GM18951 (cell line): ENCODE measurements around the gene TFCP2L1.

Source experiments
- POLR2A ChIP-seq: IDR thresholded peaks from 4 replicates; pipeline ENCODE4 v1.6.1; 2011; ENCODE audit warnings: mild to moderate bottlenecking; ENCODE audit not compliant: insufficient read length, insufficient read depth; ENCODE audit errors: extremely low read depth
- in situ Hi-C: fragments of 300-500 bp; cut with MboI; formaldehyde crosslinking; loops from one replicate; pipeline ENCODE4 v1.12.0; 2022; ENCODE audit warnings: low sequenced_read_pairs, mixed read lengths, inconsistent platforms; ENCODE audit not compliant: unreplicated experiment

Gene TFCP2L1

DNA sequence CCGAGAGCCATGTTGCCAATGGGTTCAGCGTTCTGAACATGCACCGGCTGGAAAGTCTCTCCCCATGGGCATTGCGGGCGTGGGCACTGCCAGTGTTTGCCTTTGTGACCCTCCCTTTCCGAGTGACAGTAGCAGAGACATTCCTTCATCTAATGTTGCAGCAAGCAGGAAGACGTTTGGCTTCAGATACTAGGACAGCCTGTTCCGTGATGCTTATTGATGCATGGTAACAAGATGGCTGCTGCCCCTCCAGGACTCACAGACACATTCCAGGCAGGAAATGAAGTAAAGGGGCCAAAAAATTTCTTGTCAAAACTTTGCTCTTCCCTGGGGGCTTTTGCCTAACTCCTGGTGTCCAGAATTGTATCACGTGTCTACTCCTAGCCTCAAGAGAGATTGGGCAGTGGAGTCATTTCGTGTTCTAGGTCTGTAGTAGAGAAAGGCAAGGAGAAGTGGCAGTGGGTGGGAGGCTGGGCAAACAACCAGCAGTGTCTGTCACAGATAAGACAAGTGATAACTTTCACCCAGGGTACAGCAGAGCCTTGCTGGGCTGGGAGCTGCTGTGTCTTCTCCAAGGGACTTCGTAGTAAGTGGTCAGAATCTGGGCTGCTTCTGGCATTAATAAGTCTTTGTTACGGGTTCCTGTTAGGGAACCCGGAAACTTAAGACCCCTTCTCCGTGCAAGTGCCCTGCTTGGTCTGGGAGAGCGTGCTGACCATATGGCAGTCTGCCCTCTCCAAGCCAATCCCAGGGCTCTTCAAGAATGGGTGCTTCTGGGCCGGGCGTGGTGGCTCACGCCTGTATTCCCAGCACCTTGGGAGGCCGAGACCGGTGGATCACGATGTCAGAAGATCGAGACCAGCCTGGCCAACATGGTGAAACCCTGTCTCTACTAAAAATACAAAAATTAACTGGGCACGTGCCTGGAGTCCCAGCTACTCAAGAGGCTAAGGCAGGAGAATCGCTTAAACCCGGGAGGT is 93.5 kb downstream of the TFCP2L1 start:
- in situ Hi-C loops: no loop called here
- no peak for TF ChIP-seq POLR2A

DNA sequence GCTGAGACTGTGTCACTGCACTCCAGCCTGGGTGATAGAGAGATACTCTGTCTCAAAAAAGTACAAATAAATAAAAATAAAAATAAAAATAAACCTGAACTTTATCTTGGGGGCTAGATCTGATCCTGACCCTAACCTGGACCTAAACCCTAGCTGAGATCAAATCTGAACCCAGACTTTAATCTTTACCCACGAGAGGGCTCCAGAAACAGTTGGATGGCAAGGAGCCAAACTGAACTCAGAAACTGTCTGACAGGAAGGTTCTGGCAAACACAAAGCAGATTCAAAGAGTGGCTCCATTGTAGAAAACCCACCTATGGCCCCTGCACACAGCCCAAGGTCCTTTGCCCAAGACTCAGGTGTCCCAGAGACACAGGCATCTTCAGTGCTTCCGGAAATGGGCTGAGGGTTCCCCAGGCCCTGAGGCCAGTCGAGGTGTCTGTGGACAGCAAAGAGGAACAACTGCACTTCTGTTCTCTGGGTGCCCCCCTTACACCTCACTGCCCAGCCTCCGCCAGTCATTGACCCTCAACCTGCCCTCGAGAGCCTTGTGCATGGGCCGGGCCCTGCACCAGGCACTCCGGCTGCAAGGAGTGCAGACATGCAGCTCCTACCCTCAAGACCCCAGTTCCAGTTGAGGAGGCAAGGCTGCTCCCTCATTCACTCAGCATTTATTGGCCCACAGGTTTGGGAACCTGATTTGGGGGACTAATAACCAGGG is 95.2 kb downstream of the TFCP2L1 start:
- in situ Hi-C loops: no loop called here
- no peak for TF ChIP-seq POLR2A

DNA sequence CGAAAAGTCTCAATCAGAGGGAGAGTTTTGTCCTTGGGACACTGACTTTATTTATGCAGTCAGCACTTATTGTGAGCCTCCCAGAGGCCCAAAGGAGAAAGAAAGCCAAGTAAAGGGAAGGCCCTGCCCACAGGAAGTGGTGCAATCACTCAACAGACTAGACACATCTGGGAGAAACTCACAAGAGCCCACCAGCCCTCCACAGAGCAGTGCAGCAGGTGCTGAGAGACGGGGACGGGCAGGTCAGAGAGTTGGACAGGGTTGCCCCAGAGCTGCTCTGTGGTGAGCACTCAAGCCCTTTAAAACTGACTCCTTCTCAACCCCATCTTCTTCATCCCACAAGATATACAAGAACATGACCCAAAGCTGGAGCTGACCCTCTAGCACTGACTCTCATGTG is 96.0 kb downstream of the TFCP2L1 start:
- in situ Hi-C loops: no loop called here
- no peak for TF ChIP-seq POLR2A

DNA sequence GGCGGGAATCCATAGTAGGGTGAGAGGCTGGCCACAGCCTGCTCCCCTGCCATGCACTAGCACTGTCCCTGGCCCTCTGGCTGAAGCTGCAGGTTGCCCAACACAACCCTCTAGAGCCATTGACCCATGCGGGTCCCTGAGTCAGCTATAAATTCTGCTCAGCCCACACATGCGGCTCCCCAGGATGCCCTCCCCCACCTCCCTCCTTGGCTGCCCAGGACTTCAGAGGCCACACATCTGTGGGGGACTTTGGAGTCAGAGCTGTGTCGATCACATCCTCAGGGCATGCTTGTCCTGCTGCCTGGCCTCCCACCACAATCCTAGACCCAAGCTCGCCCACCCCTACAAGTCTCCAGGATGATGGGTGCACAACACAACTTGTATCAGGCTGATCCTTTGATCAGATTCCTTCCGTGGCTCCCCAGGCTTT is 97.0 kb downstream of the TFCP2L1 start:
- no peak for TF ChIP-seq POLR2A

DNA sequence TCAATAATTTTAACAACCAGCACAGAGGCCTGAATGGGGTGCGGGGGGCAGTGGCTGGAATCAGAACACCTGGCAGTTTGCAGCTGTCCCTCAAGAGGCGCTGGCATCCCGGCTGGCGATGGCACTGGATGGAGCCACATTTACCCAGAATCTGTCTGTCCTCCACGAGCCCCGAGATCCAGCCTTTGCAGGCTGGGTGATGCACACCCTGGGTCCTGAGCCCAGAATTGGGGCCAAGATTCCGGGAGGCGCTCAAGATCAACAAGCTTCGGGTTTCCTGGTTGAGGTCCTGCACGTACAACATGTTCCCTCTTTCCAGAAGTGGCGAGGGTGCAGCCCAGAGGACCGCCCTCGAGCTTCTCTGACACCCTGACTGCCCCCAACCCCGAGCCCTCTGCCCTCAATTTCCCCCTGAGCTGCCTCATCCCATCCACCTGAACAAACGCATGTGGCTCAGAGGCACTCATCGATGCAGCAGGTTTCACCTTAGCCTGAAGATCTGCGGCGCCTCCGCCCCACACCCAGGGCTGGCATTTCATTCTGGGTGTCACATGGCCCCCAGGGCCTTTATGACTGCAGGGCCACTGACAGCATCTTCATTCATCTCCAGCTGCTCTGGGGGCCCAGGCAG is 97.5 kb downstream of the TFCP2L1 start:
- no peak for TF ChIP-seq POLR2A
- in situ Hi-C loops: no loop called here

More for the DNA sequence above, 97.0 kb downstream of the TFCP2L1 start:
- in situ Hi-C loops: no loop called here

DNA sequence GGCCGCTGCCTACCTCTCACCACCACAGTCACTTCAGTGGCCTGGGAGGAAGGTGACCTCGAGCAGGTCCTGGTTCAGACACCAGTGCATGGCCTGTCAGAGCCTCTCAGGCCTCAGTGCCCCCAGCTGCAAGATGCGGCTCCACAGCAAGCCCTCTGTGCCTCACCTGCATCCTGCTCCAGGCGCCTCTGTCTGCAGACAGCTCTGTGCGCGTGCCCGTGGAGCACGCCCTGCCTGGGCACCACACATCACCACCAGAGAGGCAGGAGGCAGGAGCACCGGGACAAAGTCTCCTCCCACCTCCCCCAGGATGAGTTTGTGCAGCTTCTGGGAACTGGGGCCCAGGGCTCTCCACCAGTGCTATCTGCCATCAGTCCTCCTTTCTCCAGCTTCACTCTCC is 98.7 kb downstream of the TFCP2L1 start:
- in situ Hi-C loops: no loop called here

DNA sequence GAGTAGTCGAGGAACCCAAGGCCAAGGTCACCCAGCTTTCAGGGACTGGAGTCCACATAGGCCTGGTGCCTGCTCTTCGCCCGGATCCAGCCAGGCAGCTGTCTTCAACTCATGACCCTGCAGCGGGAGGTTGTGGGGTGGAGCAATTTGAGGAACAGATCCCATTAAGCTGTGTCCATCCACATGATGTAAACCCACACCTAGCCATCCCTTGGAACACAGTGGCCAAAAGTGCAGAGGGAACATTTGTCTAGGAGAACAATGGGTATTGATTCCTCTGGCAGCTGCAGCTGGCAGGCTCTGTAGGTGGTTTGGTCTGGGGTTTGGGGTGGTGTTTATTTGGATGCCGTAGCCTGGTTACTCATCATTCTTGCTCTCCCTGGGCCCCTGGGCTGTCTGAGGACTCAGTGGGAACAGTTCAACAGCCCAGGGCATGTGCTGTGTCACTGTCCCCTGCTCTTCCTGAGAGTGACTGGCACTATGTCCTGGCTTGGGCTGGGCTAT is 99.4 kb downstream of the TFCP2L1 start:
- in situ Hi-C loops: no loop called here
- TF ChIP-seq POLR2A: no peak

More for the DNA sequence above, 98.7 kb downstream of the TFCP2L1 start:
- TF ChIP-seq POLR2A: no peak

DNA sequence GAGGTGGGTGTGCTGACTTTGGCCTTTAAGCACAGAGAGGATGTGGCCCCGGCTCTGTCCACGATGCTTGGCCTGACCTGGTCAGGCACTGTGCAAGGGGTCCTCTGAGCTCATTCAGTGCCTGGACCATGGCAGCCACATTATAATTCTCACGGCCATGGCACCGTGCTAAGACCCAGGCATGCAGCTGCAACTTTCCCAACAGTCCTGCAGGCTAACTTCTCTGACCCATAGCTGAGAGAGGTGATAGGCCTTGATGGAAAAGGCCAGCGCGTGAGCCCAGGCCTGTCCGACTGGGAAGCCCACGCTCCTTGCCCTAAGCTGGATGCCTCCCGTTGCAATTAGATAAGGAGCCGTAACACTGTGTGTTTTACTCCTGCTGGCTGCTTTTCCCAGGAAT is 99.9 kb downstream of the TFCP2L1 start:
- in situ Hi-C loops: no loop called here
- no peak for TF ChIP-seq POLR2A

DNA sequence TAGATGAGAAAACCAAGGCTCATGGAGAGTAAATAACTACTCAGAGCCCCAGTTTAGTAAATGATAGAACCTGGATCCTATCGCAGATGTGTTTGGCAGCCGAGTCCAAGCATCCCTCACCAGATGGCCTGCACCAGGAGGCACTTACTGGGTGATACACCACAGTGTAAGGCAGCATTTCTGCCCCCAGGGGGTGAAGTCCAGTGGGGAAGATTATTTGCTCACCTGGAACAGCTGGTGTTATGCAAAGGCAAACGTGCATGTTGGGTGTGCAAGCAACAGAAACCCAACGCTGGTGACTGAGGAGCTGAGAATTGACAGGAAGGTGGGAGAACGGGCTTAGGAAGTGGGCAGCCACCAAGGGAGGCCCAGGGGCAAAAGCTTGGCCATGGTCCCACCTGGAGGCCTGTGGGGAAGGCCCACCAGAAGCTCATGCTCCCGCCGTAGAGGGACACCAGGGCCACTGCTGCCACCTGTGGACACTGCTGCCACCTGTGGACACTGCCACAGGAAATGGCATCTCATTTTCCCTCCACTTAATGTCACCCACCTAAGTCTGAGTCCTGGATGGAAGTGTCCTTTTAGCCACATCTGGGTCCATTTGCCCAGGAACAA is 100.6 kb downstream of the TFCP2L1 start:
- in situ Hi-C loops: no loop called here
- no peak for TF ChIP-seq POLR2A

DNA sequence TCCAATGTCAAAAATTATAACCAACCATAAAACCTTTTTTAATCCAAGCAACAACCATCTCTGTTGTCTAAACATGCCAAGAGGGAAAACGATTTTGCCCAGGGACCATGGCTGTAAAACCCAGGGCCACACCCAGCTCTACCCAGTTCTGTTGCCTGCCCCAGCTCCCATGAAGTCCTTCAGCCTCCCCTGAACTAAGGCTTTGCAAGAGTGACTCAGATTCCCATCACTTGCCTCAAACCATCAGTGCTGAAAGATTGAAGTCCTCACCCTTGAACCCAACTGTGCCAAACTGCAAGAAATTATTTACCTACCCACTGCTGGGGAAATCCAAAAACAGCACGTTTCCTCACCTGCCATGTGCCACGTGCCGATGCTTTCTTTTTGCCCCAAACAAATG is 102.5 kb downstream of the TFCP2L1 start:
- in situ Hi-C loops: no loop called here
- TF ChIP-seq POLR2A: no peak

DNA sequence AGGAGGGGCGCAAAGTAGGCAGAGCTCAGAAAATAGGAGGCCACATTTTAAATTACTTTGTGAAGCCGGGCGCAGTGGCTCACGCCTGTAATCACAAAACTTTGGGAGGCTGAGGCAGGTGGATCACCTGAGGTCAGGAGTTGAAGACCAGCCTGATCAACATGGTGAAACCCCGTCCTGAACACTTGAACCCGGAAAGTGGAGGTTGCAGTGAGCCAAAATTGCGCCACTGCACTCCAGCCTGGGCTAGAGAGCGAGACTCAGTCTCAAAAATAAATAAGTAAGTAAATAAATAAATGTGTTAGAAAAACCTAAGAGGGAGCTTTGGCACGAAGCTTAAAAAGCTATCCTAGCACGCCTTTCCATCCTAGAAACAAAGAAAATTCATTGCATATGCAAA is 105.5 kb downstream of the TFCP2L1 start:
- TF ChIP-seq POLR2A: no peak
- in situ Hi-C loops: no loop called here

DNA sequence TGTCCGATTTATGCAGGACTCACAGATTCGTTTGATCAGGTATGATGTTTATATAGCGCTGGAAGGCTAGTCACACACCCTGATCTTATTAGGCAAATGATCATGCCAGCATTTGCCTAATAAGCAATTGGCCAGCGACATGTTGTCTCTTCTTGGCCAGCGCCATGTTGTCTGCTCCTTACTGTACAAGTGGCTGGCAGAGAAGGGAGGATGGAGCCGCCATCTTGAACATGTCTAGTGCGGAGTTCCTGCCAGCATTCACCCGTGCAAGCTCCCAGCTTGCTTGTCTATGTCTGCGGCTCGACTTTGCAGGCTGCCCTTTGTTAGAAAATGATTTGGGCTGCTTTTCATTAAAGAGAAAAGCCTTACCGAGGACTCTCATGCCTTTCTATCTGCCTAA is 106.3 kb downstream of the TFCP2L1 start:
- in situ Hi-C loops: no loop called here
- no peak for TF ChIP-seq POLR2A

DNA sequence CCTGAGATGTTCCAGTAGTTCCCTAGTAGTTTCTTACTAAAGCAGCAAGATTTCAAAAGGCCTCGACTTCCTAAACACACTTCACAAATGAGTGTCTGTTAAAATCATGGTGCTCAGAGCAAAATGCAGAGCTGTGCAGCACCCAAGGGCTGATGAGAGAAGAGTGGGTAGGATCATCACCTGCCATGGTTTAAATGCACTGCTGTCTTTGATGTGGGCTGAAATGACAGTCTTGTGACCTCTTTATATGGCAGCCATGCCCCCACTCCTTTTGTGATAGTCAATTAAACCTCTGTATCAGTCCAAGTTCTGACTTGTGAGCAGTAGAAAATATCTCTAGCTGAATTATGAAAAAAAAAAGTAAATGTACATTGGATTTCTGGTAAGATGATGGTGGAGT is 107.1 kb downstream of the TFCP2L1 start:
- in situ Hi-C loops: no loop called here
- no peak for TF ChIP-seq POLR2A
